Measurements from ENCODE around the gene NAV2.
"Not testable (repeated sequence)": the region's sequence is repeated elsewhere in the genome, so short reads cannot be mapped to it uniquely, and the experiment has no call there.

Gene NAV2

GRCh38 chr11:19869946-19870589 is 157.4 kb downstream of the NAV2 start:
- DNase-seq = no peak

GRCh38 chr11:19871531-19871930 is 158.9 kb downstream of the NAV2 start:
- no peak for DNase-seq

- no peak for DNase-seq
These were observed 160.0 kb downstream of the NAV2 start for GRCh38 chr11:19872512-19873145.

GRCh38 chr11:19873730-19874129 is 161.1 kb downstream of the NAV2 start:
- DNase-seq = no peak

GRCh38 chr11:19874266-19874665 is 161.6 kb downstream of the NAV2 start:
- DNase-seq = no peak

GRCh38 chr11:19876750-19877149 is 164.1 kb downstream of the NAV2 start:
- DNase-seq = no peak

GRCh38 chr11:19878520-19878919 is 165.9 kb downstream of the NAV2 start:
- no peak for DNase-seq

GRCh38 chr11:19879307-19880087 is 166.9 kb downstream of the NAV2 start:
- no peak for DNase-seq

- no peak for DNase-seq
These were observed 167.4 kb downstream of the NAV2 start for GRCh38 chr11:19880088-19880345.

- DNase-seq = no peak
These were observed 168.5 kb downstream of the NAV2 start for GRCh38 chr11:19881177-19881576.

- DNase-seq = no peak
These were observed 169.7 kb downstream of the NAV2 start for GRCh38 chr11:19882356-19882755.

- no peak for DNase-seq
These were observed 173.9 kb downstream of the NAV2 start for GRCh38 chr11:19886498-19886897.

- no peak for DNase-seq
These were observed 175.2 kb downstream of the NAV2 start for GRCh38 chr11:19887842-19888241.

- no peak for DNase-seq
These were observed 176.9 kb downstream of the NAV2 start for GRCh38 chr11:19889531-19889930.

- no peak for DNase-seq
These were observed 177.7 kb downstream of the NAV2 start for GRCh38 chr11:19890308-19890707.

GRCh38 chr11:19891022-19891421 is 178.4 kb downstream of the NAV2 start:
- no peak for DNase-seq

- DNase-seq = no peak
These were observed 179.8 kb downstream of the NAV2 start for GRCh38 chr11:19892387-19892786.

- DNase-seq = no peak
These were observed 180.2 kb downstream of the NAV2 start for GRCh38 chr11:19892876-19893275.

- DNase-seq = no peak
These were observed 181.8 kb downstream of the NAV2 start for GRCh38 chr11:19894404-19894803.

GRCh38 chr11:19895037-19895436 is 182.4 kb downstream of the NAV2 start:
- not testable (repeated sequence) for DNase-seq

- DNase-seq = no peak
These were observed 183.1 kb downstream of the NAV2 start for GRCh38 chr11:19895776-19896175.

- peak; percentile 44 for DNase-seq
These were observed 191.0 kb downstream of the NAV2 start for GRCh38 chr11:19903620-19904069.

- DNase-seq = no peak
These were observed 192.7 kb downstream of the NAV2 start for GRCh38 chr11:19905280-19905853.

- DNase-seq = no peak
These were observed 193.5 kb downstream of the NAV2 start for GRCh38 chr11:19906126-19906525.
